ENCODE measurements around the gene CCL19. TPM values are rescaled to one million over a fixed set of nuclear protein-coding genes. Genes with fewer than 3 reads are reported as not detected.
A peak's percentile ranks its signal among the peaks of the same experiment; 100 is the strongest.

The CCL19 gene
- total and polyA plus RNA-seq, 2 experiments from 2014 or later = not detected

DNA sequence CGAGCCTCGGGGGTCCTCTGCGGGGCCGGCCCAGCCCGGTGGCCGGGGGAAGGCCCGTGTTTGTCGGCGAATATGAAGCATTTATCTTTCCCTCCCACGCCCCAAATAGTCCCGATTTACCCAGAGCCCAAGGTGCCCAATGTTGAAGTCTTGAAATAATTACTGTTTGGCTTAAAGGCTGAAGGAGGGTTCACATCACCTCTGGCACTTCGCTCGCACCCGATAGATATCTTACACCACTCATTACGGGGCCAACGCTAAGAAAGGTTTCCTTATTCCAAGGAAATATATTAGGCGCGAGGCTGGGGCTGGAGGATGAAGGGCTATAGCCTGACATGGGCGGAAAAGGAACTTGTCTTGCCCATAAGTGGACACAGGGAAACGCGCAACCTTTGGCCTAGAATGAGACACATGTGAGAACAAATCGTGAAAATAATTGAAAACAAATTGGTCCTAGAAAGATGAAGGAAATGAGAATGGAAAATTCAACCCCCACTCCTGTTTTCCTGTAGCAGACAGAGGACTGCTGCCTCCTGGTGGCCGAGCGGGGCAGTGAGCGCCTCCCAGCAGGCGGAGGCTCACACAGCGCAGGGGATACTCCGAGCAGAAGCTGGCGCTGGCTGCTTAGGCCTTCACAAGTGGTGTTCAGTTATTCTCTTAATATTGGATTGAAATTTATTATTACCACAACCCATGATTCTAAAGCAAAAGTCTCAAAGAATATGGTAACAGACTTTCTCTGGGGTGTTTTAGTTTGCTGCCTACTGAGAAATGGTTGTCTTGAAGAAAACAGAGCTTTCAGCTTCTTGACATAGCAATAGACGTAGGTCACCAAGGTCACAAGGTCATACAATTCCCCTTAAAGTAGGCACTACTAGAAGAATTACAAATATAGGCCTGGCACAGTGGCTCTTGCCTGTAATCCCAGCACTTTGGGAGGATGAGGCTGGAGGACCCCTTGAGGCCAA lies 11.0 kb upstream of the CCL19 start:
- peak; percentile 84 to 91 for DNase-seq (ENCODE audit: low read depth in 1 of 2, low spot score in 1 of 2)
- Histone ChIP-seq H3K4me3 (peak overlapping the region; percentile 31), H3K9me3 (ENCODE audit: low read depth) (no peaks in the 10 kb centered on the region), H3K36me3 (no peaks in the 10 kb centered on the region), H3K27ac (no peak overlapping the region), H3K4me1 (ENCODE audit: low read depth) (no peaks in the 10 kb centered on the region), H3K27me3 (peaks cover 39% of the 10 kb centered on the region)
- TF ChIP-seq, protein P1, sequence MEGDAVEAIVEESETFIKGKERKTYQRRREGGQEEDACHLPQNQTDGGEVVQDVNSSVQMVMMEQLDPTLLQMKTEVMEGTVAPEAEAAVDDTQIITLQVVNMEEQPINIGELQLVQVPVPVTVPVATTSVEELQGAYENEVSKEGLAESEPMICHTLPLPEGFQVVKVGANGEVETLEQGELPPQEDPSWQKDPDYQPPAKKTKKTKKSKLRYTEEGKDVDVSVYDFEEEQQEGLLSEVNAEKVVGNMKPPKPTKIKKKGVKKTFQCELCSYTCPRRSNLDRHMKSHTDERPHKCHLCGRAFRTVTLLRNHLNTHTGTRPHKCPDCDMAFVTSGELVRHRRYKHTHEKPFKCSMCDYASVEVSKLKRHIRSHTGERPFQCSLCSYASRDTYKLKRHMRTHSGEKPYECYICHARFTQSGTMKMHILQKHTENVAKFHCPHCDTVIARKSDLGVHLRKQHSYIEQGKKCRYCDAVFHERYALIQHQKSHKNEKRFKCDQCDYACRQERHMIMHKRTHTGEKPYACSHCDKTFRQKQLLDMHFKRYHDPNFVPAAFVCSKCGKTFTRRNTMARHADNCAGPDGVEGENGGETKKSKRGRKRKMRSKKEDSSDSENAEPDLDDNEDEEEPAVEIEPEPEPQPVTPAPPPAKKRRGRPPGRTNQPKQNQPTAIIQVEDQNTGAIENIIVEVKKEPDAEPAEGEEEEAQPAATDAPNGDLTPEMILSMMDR (IDR thresholded peaks at IDR 0.05; ENCODE audit: low read depth, low read length) = peak; percentile 99

DNA sequence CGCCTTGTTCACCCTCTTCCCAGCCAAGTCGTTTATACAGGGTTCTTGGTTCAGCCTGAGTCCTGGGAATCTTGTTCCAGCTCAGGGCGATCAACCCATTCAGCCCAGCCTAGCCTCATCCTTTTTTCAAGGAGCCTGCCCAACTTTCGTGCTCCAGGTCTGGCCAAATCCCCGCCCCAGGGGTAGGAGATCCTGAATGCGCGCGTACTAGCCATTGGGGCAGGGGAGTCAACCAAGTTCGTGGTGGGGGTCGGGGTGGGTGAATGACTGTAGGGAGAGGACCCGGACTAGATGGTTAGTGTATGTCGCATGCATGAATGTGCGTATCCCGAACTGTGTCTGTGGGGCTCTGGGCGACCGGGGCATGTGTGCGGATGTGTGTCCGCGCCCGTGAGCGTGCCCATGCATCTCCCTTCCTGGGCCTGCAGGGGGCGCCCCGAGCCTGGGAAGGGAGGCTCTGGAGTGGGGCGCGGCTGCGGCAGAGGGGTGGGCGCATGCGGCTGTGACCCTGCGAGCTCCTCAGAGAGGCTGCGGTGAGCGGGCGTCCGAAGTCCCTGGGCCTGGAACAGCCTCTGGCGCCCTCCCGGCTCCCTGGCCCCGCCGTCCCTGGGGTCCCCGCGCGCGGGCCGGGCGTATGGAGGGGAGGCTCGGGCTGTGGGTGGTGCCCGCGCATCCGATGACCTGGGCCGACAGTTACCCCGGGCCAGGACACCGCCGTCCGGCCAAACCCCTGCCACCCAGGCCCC lies 10.1 kb upstream of the CCL19 start:
- TF ChIP-seq, protein P1 (IDR thresholded peaks at IDR 0.05; ENCODE audit: low read depth, low read length) = peak; percentile 89
- H3K27ac ChIP-seq = no peak overlapping the region
- H3K36me3 ChIP-seq = no peaks in the 10 kb centered on the region
- H3K27me3 ChIP-seq = peaks cover 42% of the 10 kb centered on the region
- H3K4me1 ChIP-seq (ENCODE audit: low read depth) = no peaks in the 10 kb centered on the region
- H3K9me3 ChIP-seq (ENCODE audit: low read depth) = no peaks in the 10 kb centered on the region
- peak overlapping the region; percentile 31 for H3K4me3 ChIP-seq
- DNase-seq (ENCODE audit: low read depth in 1 of 2, low spot score in 1 of 2) = peak; percentile 74 to 84

DNA sequence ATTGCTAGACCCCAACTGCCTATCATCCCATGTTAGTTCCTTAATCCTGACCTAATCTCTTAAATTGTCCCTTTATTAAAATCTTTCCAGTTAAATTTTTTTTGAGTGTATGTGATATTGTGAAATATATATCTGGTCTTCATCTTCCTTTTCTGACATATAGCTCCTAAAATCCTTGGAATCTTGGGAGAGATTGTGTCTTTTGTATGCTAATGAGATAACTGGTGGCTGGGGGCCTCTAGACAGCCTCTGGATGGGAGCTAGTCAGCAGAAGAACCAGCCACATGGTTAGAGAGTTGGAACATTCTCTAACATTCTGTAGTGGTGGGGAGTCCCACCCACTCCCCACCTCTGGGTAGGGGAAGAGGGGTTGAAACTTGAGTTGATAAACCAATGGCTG lies 3.7 kb upstream of the CCL19 start:
- Histone ChIP-seq H3K27me3 (peaks cover 27% of the 10 kb centered on the region), H3K4me3 (no peak overlapping the region), H3K36me3 (no peaks in the 10 kb centered on the region), H3K27ac (no peak overlapping the region), H3K9me3 (ENCODE audit: low read depth) (no peaks in the 10 kb centered on the region), H3K4me1 (ENCODE audit: low read depth) (no peaks in the 10 kb centered on the region)
- TF ChIP-seq, protein P1 (IDR thresholded peaks at IDR 0.05; ENCODE audit: low read depth, low read length) = no peak
- DNase-seq (ENCODE audit: low read depth in 1 of 2, low spot score in 1 of 2) = no peak

DNA sequence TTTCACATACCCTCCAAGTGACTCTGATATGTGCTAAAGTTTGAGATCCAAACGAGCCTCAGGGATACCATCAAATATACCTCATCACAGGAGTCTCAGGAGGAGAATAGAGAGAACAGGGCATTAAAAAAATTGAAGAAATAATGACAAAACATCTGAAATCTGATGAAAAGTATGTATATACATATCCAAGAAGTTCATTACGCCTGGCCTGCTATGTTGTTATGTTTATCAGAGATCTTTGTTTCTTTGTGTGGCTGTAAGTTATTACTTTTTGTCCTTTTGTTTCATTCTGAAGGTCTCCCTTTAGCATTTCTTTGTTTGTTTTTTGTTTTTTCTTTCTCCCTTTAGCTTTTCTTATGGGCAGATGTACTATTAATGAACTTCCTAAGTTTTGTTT lies 2.5 kb upstream of the CCL19 start:
- H3K9me3 ChIP-seq (ENCODE audit: low read depth) = no peaks in the 10 kb centered on the region
- H3K4me3 ChIP-seq = no peak overlapping the region
- no peaks in the 10 kb centered on the region for H3K4me1 ChIP-seq (ENCODE audit: low read depth)
- TF ChIP-seq, protein P1 (IDR thresholded peaks at IDR 0.05; ENCODE audit: low read depth, low read length) = no peak
- no peak overlapping the region for H3K27ac ChIP-seq
- peaks cover 15% of the 10 kb centered on the region for H3K27me3 ChIP-seq
- H3K36me3 ChIP-seq = no peaks in the 10 kb centered on the region
- DNase-seq (ENCODE audit: low read depth in 1 of 2, low spot score in 1 of 2) = no peak

DNA sequence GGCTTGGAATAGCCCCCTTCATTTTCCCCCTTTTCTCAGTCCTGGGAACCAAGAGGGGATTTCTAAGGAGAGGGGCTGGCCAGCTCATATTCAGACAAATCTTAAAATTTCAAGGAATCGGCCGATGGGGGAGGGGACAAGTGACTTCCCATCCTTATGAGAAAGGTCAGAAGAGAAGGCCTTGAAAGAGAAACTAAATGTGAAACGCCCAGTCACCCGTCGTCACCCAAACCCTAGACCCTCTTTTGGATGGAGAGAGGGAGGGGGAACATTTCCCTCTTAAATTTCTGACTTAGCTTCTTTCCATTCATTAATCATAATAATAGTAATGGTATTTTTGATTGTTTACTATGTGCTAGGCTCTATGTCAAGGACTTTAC lies 850 bp upstream of the CCL19 start:
- Histone ChIP-seq H3K27me3 (peaks cover 3% of the 10 kb centered on the region), H3K9me3 (ENCODE audit: low read depth) (no peaks in the 10 kb centered on the region), H3K27ac (no peak overlapping the region), H3K36me3 (no peaks in the 10 kb centered on the region), H3K4me1 (ENCODE audit: low read depth) (no peaks in the 10 kb centered on the region), H3K4me3 (no peak overlapping the region)
- TF ChIP-seq, protein P1 (IDR thresholded peaks at IDR 0.05; ENCODE audit: low read depth, low read length) = no peak
- no peak for DNase-seq (ENCODE audit: low read depth in 1 of 2, low spot score in 1 of 2)

Data from cardiac muscle cell (in vitro differentiated cells and primary cell).